ENCODE results near the gene RBMS3. TPM values are rescaled to one million over a fixed set of nuclear protein-coding genes. Genes with fewer than 3 reads are reported as not detected.

Gene RBMS3
- total and polyA plus RNA-seq, 2 of the 13 experiments (the other 11 are each of a cell fraction or from before 2014, with no cell fraction given): not detected

GRCh38 chr3:29314727-29315088 lies 33.8 kb downstream of the RBMS3 start:
- no peak overlapping the region for H3K27ac ChIP-seq (ENCODE audit: extremely low read length, insufficient read depth, low read length)

More at GRCh38 chr3:29314727-29315088, 33.8 kb downstream of the RBMS3 start:
- Histone ChIP-seq H2AFZ (ENCODE audit: low read length) (no peak overlapping the region), H3K79me2 (ENCODE audit: insufficient read depth, low read length) (no peaks in the 10 kb centered on the region), H3K4me1 (ENCODE audit: insufficient read depth, low read length) (no peaks in the 10 kb centered on the region), H3K36me3 (replicated peaks in 1 of 2; ENCODE audit: control insufficient read depth in 1 of 2, insufficient read depth in 2 of 2, low read length in 2 of 2) (no peaks in the 10 kb centered on the region), H3K9ac (ENCODE audit: insufficient read depth, low read depth, low read length) (no peak overlapping the region), H4K20me1 (ENCODE audit: insufficient read depth, low read length) (no peaks in the 10 kb centered on the region), H3K27me3 (ENCODE audit: control insufficient read depth in 1 of 2, insufficient read depth in 2 of 2, low read length in 2 of 2) (no peaks in the 10 kb centered on the region), H3K9me3 (ENCODE audit: low read length) (no peaks in the 10 kb centered on the region), H3K4me2 (ENCODE audit: low read depth, low read length) (no peak overlapping the region), H3K4me3 (replicated peaks in 1 of 3; ENCODE audit: insufficient read depth in 1 of 3, low read depth in 2 of 3, low read length in 3 of 3) (no peak overlapping the region)
- in situ Hi-C loops (cut with HindIII; ENCODE audit: extremely low pct_ligation_motif_present, low pct_unique_long_range_greater_than_20kb): no loop called here
- no peak for ATAC-seq
- no peak for FAIRE-seq
- no peak for TF ChIP-seq MBNL3 (CRISPR knock-in tag; conservative IDR thresholded peaks at IDR 0.05)
- TF ChIP-seq MLXIP (CRISPR knock-in tag; IDR thresholded peaks at IDR 0.05; ENCODE audit: borderline replicate concordance): no peak
- TF ChIP-seq ZMYM4 (CRISPR knock-in tag; IDR thresholded peaks at IDR 0.05): no peak
- no peak for TF ChIP-seq KDM5B (CRISPR knock-in tag; IDR thresholded peaks at IDR 0.05; ENCODE audit: borderline replicate concordance)
- no peak for TF ChIP-seq CAMTA2 (CRISPR knock-in tag; IDR thresholded peaks at IDR 0.05; ENCODE audit: borderline replicate concordance)
- no peak for TF ChIP-seq KAT7 (CRISPR knock-in tag; IDR thresholded peaks at IDR 0.05; ENCODE audit: borderline replicate concordance)
- TF ChIP-seq HIVEP1 (CRISPR knock-in tag; IDR thresholded peaks at IDR 0.05): no peak
- TF ChIP-seq ZNF224 (CRISPR knock-in tag; IDR thresholded peaks at IDR 0.05): no peak
- TF ChIP-seq NFRKB (IDR thresholded peaks at IDR 0.05): no peak
- no peak for TF ChIP-seq ZNF557 (CRISPR knock-in tag; IDR thresholded peaks at IDR 0.05)
- no peak for TF ChIP-seq ZNF274 (CRISPR knock-in tag; IDR thresholded peaks at IDR 0.05)
- BruUV-seq (replicated peaks): no TSS peak
- CTCF ChIA-PET (ENCODE audit: low intra/inter-chr PET ratio, low total read pairs): no interaction called here
- POLR2A ChIA-PET: no interaction called here
- DNase-seq (ENCODE audit: low spot score): no peak
- intact Hi-C loops (cut with micrococcal nuclease; ENCODE audit: unreplicated experiment): no loop called here
